Upper lobe of left lung (tissue), 6 donors: Measurements from ENCODE around the gene ASB5. TPM values are rescaled to one million over a fixed set of nuclear protein-coding genes. Genes with fewer than 3 reads are reported as not detected.
"Not testable (repeated sequence)": the region's sequence is repeated elsewhere in the genome, so short reads cannot be mapped to it uniquely, and the experiment has no call there.

Experiments
- ATAC-seq, 2 donors: fragments of 200-7000 bp; cut with Tn5 transposase; one replicate each; pipeline ENCODE4 v1.9.1; 2022; ENCODE audit warnings: mild to moderate bottlenecking in 2 of 2, moderate library complexity in 2 of 2; ENCODE audit not compliant: low FRiP score in 2 of 2
- DNase-seq, 2 donors: peaks; one replicate each; pipeline ENCODE4 v3.0.0-alpha.2; 2019 to 2020
- H3K27ac ChIP-seq, 4 donors: fragments of 200-600 bp; sonication (generic); one replicate each; pipeline ENCODE4 v1.5.1; 2016 to 2019
- H3K27me3 ChIP-seq, 4 donors: fragments of 200-600 bp; sonication (generic); one replicate each; pipeline ENCODE4 v1.5.1; 2017 to 2019
- H3K36me3 ChIP-seq, 4 donors: fragments of 200-600 bp; sonication (generic); one replicate each; pipeline ENCODE4 v1.5.1; 2016 to 2019
- H3K4me1 ChIP-seq, 4 donors: fragments of 200-600 bp; sonication (generic); one replicate each; pipeline ENCODE4 v1.5.1; 2018 to 2019
- H3K4me3 ChIP-seq, 4 donors: fragments of 200-600 bp; sonication (generic); one replicate each; pipeline ENCODE4 v1.5.1; 2017 to 2019; ENCODE audit warnings: mild to moderate bottlenecking in 2 of 4, moderate library complexity in 1 of 4
- H3K9me3 ChIP-seq, 4 donors: fragments of 200-600 bp; sonication (generic); one replicate each; pipeline ENCODE4 v1.5.1; 2018 to 2019
- CTCF ChIP-seq, 6 experiments: fragments of 450-650 bp in 4 of 6; fragments of 200-600 bp in 2 of 6; sonication (generic) in 2 of 6; IDR thresholded peaks; one replicate each; pipeline ENCODE4 v1.5.1; 2016 to 2019; ENCODE audit warnings: antibody characterized with exemption in 6 of 6
- EP300 ChIP-seq, 4 donors: sonication (generic); formaldehyde crosslinking; IDR thresholded peaks; one replicate each; pipeline ENCODE4 v1.5.1; 2017; ENCODE audit warnings: antibody characterized with exemption in 4 of 4, control low read depth in 2 of 4
- POLR2A ChIP-seq, 4 donors: fragments of 450-650 bp; IDR thresholded peaks; one replicate each; pipeline ENCODE4 v1.5.1; 2016 to 2017; ENCODE audit warnings: antibody characterized with exemption in 4 of 4, mild to moderate bottlenecking in 2 of 4
- POLR2AphosphoS5 ChIP-seq, 2 donors: sonication (generic); formaldehyde crosslinking; IDR thresholded peaks; one replicate each; pipeline ENCODE4 v1.5.1; 2017; ENCODE audit warnings: antibody characterized with exemption in 2 of 2
- WGBS, 2 donors: methylation state at CpG; one replicate each; pipeline ENCODE4 v1.1.5; 2017 to 2018; 5-methylcytosine and 5-hydroxymethylcytosine counted together
- total RNA-seq, 6 donors: library from RNA; depleted of rRNA in 4 of 6; stranded (reverse); fragments of >200 nt in 4 of 6; gene quantifications; one replicate each; pipeline versions ENCODE4 v1.1.0 to v1.2.1, GENCODE V29; 2016 to 2021
- donor health status: DM: no; HTN: no; CAD: no; lungs with moderate emphysema.
- donor health status: DM: no; HTN: yes; CAD: no; lungs with severe emphysema.

The ASB5 gene
- total RNA-seq, 6 donors from 2014 or later, result not detected

GRCh38 chr4:176223561-176223960 lies 45.5 kb downstream of the ASB5 start:
- DNase-seq, result no peak
- WGBS, 2 donors, result 42 to 79% methylated on average over 2 of the region's 2 CpGs
- H3K4me1 ChIP-seq, result no peaks in the 10 kb centered on the region
- no peak overlapping the region for H3K27ac ChIP-seq
- ATAC-seq, result no peak
- no peak for TF ChIP-seq EP300 (IDR thresholded peaks at IDR 0.05)
- TF ChIP-seq POLR2A (IDR thresholded peaks at IDR 0.05), result no peak
- no peak for TF ChIP-seq POLR2AphosphoS5 (IDR thresholded peaks at IDR 0.05)
- TF ChIP-seq CTCF (IDR thresholded peaks at IDR 0.05), result no peak
- H3K36me3 ChIP-seq, result no peaks in the 10 kb centered on the region
- no peak overlapping the region for H3K4me3 ChIP-seq
- no peaks in the 10 kb centered on the region for H3K9me3 ChIP-seq
- H3K27me3 ChIP-seq, result no peaks in the 10 kb centered on the region

- Histone ChIP-seq H3K27ac (no peak overlapping the region), H3K4me1 (no peaks in the 10 kb centered on the region), H3K9me3 (no peaks in the 10 kb centered on the region), H3K27me3 (no peaks in the 10 kb centered on the region), H3K4me3 (no peak overlapping the region), H3K36me3 (no peaks in the 10 kb centered on the region)
- TF ChIP-seq CTCF (IDR thresholded peaks at IDR 0.05) (no peak), EP300 (IDR thresholded peaks at IDR 0.05) (no peak), POLR2A (IDR thresholded peaks at IDR 0.05) (no peak), POLR2AphosphoS5 (IDR thresholded peaks at IDR 0.05) (no peak)
- ATAC-seq (no peak), DNase-seq (no peak)
- WGBS, 2 donors, result 64 to 68% methylated on average over 5 of the region's 5 CpGs
Observed at GRCh38 chr4:176222149-176222548, 46.9 kb downstream of the ASB5 start.

GRCh38 chr4:176217510-176217909 lies 51.5 kb downstream of the ASB5 start:
- Histone ChIP-seq H3K36me3 (no peaks in the 10 kb centered on the region), H3K4me1 (no peaks in the 10 kb centered on the region), H3K9me3 (no peaks in the 10 kb centered on the region), H3K27ac (no peak overlapping the region), H3K27me3 (no peaks in the 10 kb centered on the region), H3K4me3 (no peak overlapping the region)
- TF ChIP-seq EP300 (IDR thresholded peaks at IDR 0.05) (no peak), POLR2AphosphoS5 (IDR thresholded peaks at IDR 0.05) (no peak)
- ATAC-seq, result no peak
- no peak for DNase-seq
- 78 to 83% methylated on average over 2 of the region's 2 CpGs for WGBS, 2 donors

- WGBS, 2 donors, result 72 to 84% methylated on average over 3 of the region's 3 CpGs
- not testable (repeated sequence) for ATAC-seq, H3K4me1 ChIP-seq, H3K4me3 ChIP-seq, H3K9me3 ChIP-seq, H3K27ac ChIP-seq, H3K36me3 ChIP-seq, DNase-seq, H3K27me3 ChIP-seq
Observed at GRCh38 chr4:176212351-176212750, 56.7 kb downstream of the ASB5 start.

- H3K4me3 ChIP-seq, result no peak overlapping the region
- no peak for ATAC-seq
- 77 to 79% methylated on average over 7 of the region's 7 CpGs for WGBS, 2 donors
Observed at GRCh38 chr4:176210579-176211296, 58.3 kb downstream of the ASB5 start.

More at GRCh38 chr4:176210579-176211296, 58.3 kb downstream of the ASB5 start:
- H3K27ac ChIP-seq, result no peak overlapping the region
- H3K9me3 ChIP-seq, result no peaks in the 10 kb centered on the region
- DNase-seq, result no peak
- no peaks in the 10 kb centered on the region for H3K4me1 ChIP-seq
- TF ChIP-seq POLR2A (IDR thresholded peaks at IDR 0.05), result no peak
- TF ChIP-seq EP300 (IDR thresholded peaks at IDR 0.05), result no peak
- no peak for TF ChIP-seq CTCF (IDR thresholded peaks at IDR 0.05)
- TF ChIP-seq POLR2AphosphoS5 (IDR thresholded peaks at IDR 0.05), result no peak
- no peaks in the 10 kb centered on the region for H3K27me3 ChIP-seq
- no peaks in the 10 kb centered on the region for H3K36me3 ChIP-seq
